GM18867 (cell line): ENCODE measurements around the gene SAYSD1.

ENCODE experiments used
- ATAC-seq: cut with Tn5 transposase; IDR thresholded peaks from one replicate; pipeline ENCODE4 v1.9.1; 2021; ENCODE audit warnings: mild to moderate bottlenecking, moderate library complexity; ENCODE audit not compliant: unreplicated experiment

The SAYSD1 gene

DNA sequence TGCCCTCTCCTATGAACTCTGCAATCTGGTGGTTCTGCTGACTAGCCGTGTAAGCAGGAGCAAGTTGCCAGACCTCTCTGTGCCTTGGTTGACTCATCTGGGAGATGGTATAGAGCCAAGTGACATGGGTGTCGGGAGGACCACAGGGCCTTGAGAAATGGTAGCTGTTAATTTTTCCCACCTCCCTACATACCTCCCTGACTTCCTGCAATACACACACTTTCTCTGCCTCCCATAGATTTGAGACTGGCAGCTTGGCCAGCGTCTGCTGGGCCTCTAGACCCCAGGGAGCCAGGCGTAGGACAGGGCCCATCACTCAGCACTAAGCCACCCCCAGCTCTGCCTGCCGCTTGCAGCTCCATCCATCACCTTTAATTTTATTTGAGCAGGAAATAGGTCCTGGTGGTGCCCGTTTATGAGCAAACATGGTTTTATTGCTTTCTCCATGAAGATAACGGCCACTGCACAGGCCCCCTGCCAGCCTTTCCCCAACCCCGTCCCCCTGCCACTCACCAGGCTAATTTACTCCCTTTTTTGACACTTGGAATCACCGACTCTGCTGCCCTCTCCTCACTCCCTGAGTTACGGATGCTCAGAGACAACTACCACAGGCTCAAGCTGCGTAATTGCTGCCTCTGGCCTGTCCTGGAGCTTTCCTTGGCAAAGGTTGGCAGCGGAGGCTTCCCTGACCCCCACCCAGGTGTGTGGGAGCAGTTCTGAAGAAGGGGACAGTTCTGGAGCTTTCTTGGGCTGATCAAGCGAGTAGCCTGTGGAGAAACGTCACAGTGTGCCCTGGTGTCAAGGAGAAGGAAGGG is 55.3 kb downstream of the SAYSD1 start:
- no peak for ATAC-seq

DNA sequence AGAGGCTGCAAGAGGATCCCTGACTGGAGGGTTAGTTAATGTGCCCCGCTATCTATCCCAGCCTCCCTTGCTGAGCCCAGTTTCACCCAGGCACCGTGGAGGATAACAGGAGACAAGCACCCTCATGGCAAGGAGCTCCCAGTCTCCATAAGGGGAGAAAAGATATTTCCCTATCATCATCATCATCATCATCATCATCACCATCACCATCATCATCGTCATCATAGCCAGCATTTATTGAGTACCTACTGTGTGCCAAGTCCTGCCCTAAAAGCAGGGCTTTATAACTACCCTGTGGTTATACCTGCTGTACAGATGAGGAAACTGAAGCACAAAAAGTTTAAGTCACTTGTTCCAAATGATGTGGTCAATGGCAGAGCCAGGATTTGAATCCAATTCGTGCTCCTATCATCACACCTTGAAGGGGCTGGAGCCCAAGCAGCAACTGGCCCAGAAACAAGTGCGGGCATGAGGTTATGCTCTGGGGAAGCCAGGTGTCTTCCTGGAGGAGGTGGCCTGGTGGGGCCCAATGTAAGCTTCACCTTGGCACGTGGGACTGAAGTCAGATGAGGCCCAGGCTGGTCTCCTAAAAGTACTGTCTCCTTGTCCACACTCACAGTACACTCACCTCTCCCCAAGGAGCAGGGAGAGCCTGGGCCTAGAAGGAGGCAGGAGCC is 56.4 kb downstream of the SAYSD1 start:
- no peak for ATAC-seq

DNA sequence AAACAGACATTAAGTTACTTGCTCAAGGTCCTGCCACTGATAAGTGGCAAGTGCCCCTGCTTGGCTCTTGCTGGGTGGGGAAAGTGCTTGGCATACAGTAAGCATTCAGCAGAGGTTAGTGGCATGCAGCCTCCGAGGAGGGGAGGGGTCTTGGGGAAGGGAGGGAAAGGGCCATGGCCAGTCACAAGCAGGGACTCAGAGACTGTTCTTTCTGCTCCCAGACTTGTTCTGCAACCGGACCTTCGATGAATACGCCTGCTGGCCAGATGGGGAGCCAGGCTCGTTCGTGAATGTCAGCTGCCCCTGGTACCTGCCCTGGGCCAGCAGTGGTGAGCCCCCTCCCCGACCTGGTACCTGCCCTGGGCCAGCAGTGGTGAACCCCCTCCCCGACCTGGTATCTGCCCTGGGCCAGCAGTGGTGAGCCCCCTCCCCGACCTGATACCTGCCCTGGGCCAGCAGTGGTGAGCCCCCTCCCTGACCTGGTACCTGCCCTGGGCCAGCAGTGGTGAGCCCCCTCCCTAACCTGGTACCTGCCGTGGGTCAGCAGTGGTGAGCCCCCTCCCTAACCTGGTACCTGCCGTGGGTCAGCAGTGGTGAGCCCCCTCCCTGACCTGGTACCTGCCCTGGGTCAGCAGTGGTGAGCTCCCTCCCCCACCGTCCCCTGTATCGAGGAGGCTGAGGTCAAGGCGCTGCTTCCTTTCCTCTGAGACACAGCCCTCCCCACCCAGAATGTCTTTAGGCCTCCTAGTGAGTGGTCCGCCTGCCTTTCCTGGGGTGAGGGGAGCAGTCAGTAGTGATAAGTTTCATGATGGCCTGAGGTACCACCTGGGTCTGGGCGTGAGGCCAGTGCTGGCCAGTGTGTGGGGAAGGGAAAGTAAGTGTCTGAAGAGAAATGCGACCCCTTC is 57.5 kb downstream of the SAYSD1 start:
- ATAC-seq = no peak

DNA sequence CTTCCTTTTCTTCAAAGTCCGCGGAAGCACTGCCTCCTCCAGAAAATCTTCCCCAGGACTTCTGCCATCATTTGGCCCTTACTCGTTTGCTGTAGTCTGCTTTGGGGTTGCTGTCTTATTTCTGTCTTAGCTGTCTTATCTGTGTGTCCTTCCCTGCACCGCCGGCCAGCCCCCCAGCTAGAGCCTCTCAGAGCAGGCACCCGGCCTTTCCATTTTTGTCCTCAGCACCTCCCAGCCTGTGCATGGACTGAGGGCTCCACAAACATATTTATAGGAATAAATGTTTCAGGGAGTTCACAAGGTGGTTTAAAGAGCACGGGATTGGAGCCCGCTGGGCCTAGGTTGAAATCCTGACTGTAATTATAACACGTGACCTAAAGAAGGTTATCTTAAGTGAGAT is 58.3 kb downstream of the SAYSD1 start:
- no peak for ATAC-seq

DNA sequence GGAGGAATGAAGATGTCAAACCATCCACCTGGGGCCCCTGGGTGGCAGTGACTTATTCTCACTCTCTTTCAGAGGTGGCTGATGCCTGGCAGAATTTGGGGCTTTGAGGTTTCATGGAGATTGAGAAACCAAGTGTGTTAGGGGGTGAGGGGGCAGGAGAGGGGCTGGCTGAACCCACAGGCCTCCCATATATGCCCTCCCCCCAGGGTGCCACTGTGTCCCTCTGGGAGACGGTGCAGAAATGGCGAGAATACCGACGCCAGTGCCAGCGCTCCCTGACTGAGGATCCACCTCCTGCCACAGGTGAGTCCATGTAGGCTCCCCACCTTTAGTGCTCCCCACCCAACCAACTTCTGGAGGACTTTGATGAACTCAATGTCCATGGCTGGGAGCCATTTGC is 58.8 kb downstream of the SAYSD1 start:
- ATAC-seq = no peak

DNA sequence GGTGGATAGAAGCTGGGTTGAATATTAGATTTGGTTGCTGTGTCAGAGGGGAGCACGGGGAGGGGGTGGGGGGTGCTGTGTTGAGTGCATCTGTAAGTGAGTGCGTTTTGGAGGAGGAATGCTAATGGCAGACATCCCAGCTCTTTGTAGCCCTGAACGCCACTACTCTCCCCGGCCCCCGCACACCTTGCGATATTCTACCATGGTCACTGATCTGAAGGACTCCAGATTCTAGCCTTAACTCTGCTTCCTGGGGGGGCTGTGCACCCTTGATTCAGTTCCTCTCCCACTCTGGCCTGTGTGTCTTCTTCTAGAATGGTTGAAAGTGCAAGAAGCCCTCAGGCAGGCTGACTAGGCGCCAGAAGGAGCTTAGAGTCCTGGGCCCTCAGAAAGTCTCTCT is 59.3 kb downstream of the SAYSD1 start:
- ATAC-seq = no peak

DNA sequence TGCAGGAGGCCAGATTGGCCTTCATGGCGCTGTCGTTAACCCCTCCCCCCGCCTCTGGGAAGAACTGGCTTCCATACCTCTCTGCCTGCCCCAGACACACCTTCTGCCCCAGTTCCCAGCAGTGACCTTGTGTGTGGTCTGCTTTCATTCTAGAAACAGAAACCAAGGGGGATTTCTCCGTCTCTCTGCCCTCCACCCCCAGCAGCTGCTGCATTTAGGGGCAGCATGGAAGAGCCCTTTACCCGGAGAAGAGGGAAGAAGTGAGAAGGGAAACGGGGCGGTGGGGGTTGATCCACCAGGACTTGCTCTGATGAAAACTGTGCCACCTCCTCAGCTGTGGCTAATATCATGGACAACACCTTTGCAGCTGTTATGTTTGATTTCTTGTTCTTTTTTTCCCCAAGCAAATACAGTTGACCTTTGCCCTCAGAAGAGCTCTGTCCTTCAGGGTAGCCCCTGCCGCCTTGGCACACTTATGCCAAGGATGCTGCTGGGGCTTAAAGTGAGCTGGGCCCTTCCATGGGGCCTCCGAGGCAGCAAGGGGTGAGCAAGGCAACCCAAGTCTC is 60.3 kb downstream of the SAYSD1 start:
- no peak for ATAC-seq
